Mesothelial cell of epicardium (in vitro differentiated cells): ENCODE measurements around the gene PFKL. TPM values are rescaled to one million over a fixed set of nuclear protein-coding genes. Genes with fewer than 3 reads are reported as not detected.

Source experiments
- DNase-seq, 2 experiments: peaks; one replicate each; pipeline ENCODE4 v3.0.0; 2021; ENCODE audit warnings: low spot score in 2 of 2; ENCODE audit not compliant: unreplicated experiment in 2 of 2
- H3K27ac Mint-ChIP-seq: 2 replicates; pipeline ENCODE4 v1.8.0; 2021; ENCODE audit warnings: mixed read lengths
- H3K27me3 Mint-ChIP-seq: 2 replicates; pipeline ENCODE4 v1.8.0; 2021; ENCODE audit warnings: low read depth, mixed read lengths
- H3K36me3 Mint-ChIP-seq: 2 replicates; pipeline ENCODE4 v1.8.0; 2021; ENCODE audit warnings: mixed read lengths
- H3K4me1 Mint-ChIP-seq: 2 replicates; pipeline ENCODE4 v1.8.0; 2021; ENCODE audit warnings: mixed read lengths
- H3K4me3 Mint-ChIP-seq: 2 replicates; pipeline ENCODE4 v1.8.0; 2021; ENCODE audit warnings: mild to moderate bottlenecking, moderate library complexity, mixed read lengths
- H3K9me3 Mint-ChIP-seq: 2 replicates; pipeline ENCODE4 v1.8.0; 2021; ENCODE audit warnings: mixed read lengths
- total RNA-seq: library from RNA; stranded (reverse); gene quantifications from 3 replicates; pipeline ENCODE4 v1.2.1, GENCODE V29; 2021
- TF ChIP-seq, protein P1 (sequence below): fragments of 200-600 bp; sonication (generic); IDR thresholded peaks from one replicate; pipeline ENCODE4 v1.5.0; 2021; ENCODE audit warnings: antibody characterized with exemption; ENCODE audit not compliant: unreplicated experiment

PFKL gene
- total RNA-seq, 1 donor from 2014 or later = 155 TPM

DNA sequence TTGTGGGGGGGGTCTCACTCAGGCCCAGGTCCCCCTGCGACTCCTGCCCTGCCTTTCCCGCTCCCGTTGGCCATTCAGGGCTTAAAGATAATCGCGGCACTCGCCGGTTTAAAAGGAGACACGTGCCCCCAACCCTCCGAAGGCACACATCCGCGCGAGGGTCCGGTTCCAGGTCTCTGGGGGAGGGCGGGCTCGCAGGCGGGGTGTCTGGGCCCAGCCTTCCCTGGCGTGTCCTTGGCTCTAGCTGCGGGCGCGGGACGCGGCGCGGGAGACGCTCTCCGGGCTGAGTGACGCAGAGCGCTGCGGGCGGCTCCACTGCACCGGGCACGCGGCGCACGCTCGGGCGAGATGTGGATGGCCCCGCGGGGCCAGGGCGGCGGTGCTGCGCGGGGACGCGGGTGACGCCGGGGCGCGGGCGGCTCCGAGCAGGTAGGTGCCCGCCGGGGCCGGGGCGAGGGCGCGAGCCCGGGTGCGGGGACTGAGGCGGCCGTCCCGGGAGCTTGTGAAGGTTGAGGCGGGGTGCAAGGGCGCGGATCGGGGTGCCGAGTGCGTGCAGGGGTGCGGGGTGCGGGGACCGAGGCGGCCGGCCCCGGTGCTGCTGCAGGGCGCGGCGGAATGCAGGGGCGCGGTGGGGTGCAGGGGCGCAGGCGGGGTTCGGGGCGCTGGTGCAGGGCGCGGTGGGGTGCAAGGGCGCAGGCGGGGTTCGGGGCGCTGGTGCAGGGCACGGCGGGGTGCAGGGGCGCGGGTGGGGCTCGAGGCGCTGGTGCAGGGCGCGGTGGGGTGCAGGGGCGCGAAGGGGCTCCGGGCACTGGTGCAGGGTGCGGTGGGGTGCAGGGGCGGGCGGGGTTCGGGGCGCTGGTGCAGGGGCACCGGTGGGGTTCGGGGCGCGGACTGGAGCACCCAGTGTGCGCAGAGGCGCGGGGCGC is 50.3 kb downstream of the PFKL start:
- Mint-ChIP-seq H3K4me3 (no peak overlapping the region), H3K4me1 (no peaks in the 10 kb centered on the region), H3K9me3 (no peaks in the 10 kb centered on the region), H3K36me3 (no peaks in the 10 kb centered on the region), H3K27ac (no peak overlapping the region), H3K27me3 (peaks cover 2% of the 10 kb centered on the region)
- TF ChIP-seq, protein P1, sequence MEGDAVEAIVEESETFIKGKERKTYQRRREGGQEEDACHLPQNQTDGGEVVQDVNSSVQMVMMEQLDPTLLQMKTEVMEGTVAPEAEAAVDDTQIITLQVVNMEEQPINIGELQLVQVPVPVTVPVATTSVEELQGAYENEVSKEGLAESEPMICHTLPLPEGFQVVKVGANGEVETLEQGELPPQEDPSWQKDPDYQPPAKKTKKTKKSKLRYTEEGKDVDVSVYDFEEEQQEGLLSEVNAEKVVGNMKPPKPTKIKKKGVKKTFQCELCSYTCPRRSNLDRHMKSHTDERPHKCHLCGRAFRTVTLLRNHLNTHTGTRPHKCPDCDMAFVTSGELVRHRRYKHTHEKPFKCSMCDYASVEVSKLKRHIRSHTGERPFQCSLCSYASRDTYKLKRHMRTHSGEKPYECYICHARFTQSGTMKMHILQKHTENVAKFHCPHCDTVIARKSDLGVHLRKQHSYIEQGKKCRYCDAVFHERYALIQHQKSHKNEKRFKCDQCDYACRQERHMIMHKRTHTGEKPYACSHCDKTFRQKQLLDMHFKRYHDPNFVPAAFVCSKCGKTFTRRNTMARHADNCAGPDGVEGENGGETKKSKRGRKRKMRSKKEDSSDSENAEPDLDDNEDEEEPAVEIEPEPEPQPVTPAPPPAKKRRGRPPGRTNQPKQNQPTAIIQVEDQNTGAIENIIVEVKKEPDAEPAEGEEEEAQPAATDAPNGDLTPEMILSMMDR = no peak
- DNase-seq = no peak

DNA sequence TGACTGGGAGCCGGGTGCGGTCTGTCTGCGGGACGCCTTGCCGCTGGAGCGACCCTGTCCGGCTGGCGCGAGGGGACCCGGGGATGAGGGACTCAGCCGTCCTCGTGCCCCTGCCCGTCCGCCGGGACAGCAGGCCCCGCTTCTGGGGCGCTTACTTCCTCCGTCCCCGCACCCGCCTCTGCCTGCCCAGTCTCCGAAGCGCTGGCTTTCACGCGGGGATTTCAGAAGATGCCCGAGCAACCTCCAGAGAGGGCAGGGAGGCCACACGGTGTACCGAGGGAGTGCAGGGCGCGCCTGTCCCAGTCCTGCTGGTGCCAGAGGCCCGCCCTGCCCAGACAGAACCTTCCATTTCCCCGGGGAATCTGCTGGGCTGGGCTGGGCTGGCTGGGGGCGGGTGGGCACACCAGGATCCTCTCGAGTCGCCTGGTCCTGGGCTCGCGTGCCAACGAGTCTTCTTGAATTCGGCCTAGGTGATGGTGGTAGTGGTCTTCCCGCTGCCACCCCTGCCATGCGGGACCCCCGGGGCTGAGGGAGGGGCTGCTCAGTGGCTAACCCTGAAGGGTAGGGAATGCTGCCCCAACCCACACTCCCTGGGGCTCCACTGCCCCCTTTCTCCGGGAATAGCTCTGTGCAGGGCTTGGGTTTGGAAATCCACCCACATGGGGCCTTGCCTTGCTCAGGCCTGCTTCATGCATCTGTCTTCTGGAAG is 51.1 kb downstream of the PFKL start:
- no peaks in the 10 kb centered on the region for H3K36me3 Mint-ChIP-seq
- no peak for DNase-seq
- no peak overlapping the region for H3K4me3 Mint-ChIP-seq
- TF ChIP-seq, protein P1 = no peak
- no peak overlapping the region for H3K27ac Mint-ChIP-seq
- no peaks in the 10 kb centered on the region for H3K9me3 Mint-ChIP-seq
- peaks cover 2% of the 10 kb centered on the region for H3K27me3 Mint-ChIP-seq
- no peaks in the 10 kb centered on the region for H3K4me1 Mint-ChIP-seq

DNA sequence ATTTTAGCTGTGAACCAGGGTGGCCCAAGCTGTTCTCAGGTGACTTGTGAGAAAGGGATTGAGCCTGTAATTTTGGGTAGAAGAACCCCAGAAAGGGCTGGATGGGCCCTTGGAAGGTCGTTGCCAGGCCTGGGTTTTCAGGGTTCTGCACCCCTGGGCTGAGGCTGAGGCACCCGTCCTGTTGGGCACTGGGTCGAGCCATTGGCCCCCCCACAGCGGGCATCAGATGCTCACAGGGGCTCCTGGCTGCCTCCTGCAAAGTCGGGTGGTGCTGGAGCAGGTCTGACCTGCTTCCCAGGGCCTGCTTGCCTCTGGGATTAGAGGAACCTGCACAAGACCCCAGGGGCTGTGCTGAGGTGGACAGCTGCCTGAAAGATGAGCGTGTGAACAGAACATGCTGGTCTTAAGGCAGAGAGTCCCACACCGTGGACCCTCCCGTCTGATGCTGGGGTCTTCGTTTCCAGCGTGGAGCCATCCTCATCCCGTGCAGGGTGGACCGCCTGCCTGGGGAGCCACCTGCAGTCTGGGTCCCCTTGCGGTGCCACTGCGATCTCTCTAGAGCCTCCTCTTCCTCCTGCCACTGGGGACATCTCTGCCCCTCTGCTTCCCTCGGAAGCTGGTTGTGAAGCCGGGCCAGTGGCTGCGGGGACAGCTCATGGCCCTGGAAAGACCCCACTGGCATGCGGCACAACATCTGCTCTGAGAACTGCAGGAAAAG is 51.8 kb downstream of the PFKL start:
- DNase-seq = no peak

DNA sequence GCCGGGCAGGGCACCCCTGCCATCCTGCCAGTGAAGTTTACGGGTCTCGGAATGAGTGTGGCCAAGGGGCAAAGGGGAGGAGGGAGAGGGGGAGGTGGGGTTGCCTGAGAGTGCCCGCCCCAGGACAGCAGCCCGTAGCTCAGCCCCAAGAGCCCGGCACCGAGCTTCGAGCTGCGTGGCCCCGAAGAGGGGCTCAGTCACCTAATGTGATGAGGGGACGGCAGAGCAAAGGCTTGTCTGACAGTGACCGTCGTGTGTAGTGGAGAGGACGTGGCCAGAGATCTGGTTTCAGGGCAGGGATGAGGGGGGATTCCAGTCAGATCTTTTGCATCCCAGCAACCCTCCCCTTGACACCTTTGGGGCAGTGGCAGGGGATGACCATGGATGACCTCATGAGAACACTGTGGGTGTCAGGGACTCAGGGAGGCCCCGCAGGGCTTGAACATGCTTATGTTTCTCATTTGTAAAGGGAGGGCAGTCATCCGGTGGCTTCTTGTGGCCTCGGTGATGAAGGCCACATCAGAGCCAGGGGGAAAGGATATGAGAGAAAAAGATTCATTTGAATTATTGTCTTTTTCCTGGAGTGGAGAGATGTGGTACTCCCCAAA is 52.5 kb downstream of the PFKL start:
- H3K27me3 Mint-ChIP-seq = peaks cover 2% of the 10 kb centered on the region

More for the DNA sequence above, 51.8 kb downstream of the PFKL start:
- H3K4me1 Mint-ChIP-seq = no peaks in the 10 kb centered on the region
- no peaks in the 10 kb centered on the region for H3K36me3 Mint-ChIP-seq
- TF ChIP-seq, protein P1 = no peak
- no peak overlapping the region for H3K27ac Mint-ChIP-seq
- H3K4me3 Mint-ChIP-seq = no peak overlapping the region
- no peaks in the 10 kb centered on the region for H3K9me3 Mint-ChIP-seq
- peaks cover 2% of the 10 kb centered on the region for H3K27me3 Mint-ChIP-seq

More for the DNA sequence above, 52.5 kb downstream of the PFKL start:
- Mint-ChIP-seq H3K36me3 (no peaks in the 10 kb centered on the region), H3K4me1 (no peaks in the 10 kb centered on the region), H3K9me3 (no peaks in the 10 kb centered on the region), H3K27ac (no peak overlapping the region), H3K4me3 (no peak overlapping the region)
- no peak for DNase-seq
- TF ChIP-seq, protein P1 = no peak
